Fibroblast of skin of right quadriceps (primary cell): ENCODE measurements around the gene C1orf115.
"Not testable (repeated sequence)": the region's sequence is repeated elsewhere in the genome, so short reads cannot be mapped to it uniquely, and the experiment has no call there.

Experiments
- DNase-seq: peaks from one replicate; pipeline ENCODE4 v3.0.0-alpha.2; 2013

The C1orf115 gene

DNA sequence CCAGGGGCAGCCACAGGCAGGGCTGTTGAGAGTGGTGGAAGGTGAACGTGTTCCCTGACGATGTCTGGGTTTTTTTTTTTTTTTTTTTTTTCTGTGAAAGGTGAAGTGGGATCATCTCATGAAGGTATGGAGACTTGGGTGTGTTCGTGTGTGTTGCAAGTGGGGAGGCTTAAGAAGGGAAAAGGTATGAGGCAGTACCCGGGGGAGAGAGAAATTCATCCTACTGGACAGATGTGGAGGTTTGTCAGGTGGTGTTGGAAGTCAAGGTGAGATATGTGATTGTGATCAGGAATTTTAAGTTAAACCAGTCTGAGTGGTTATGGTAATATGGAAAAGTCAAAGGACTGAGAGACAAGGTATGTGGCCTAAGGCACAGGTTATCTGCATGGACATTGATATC lies 5.3 kb downstream of the C1orf115 start:
- no peak for DNase-seq

DNA sequence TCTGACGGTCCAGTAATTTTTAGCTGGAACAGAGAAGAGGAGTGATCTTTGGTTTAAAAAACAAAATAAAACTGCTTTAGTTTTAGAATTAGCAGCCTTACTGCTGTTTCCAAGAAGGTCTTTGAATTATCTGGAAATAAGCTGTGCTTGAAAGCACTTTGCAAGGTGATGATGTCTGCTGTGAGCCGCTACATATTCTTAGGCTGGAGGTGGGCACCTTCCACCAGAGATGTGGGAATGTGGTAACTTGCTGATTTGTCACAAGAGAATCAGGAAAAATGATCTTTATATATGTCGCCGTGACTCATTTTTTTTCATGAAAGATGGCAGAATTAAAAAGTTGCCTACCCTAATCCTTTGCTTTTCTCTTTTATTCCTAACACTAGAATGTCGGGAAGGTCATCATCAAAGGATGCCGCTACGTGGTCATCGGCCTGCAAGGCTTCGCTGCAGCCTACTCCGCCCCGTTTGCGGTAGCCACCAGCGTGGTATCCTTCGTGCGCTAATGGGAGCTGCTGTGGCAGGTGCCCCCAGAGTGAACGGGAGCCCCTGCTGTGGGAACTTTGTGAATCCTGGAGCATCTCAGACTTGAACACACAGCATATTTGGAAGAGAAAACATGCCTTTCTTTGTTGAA lies 6.2 kb downstream of the C1orf115 start:
- no peak for DNase-seq

DNA sequence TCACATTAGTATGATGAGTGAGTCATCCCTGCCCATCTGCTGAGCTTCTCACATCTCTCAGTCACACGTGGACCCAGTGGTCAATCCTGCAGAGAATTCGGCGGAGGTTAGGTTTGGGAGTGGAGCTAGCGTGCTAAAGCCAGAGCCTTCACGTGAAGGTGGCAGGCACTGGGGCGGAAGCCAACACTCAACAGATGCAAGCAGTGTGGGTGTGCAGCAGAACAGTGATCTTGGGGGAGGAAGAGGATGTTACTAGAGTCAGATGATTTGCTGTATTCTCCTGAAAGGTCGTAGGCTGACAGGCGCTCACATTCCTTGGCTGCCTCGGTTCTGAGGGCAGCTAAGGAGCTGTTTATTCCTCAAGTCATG lies 6.7 kb downstream of the C1orf115 start:
- peak; percentile 7 for DNase-seq

DNA sequence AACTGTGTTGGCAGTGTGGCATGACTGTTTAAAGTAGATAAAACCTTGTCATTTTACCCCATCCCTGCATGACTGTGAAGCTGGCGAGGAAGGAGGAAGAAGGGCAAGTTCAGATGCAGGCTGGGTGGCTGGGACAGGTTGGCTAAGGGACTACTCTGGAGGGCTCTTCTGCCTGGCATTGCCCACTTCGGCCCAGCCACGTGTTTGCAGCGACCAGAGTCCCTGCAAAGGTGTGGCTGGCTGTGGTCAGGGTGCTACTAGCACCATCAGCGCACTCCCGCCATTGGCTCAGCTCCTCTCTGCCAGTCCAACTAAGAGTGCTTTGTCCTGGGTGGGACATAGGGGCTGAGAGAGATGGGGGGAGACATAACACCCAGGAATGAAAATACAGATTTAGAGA lies 7.2 kb downstream of the C1orf115 start:
- no peak for DNase-seq

DNA sequence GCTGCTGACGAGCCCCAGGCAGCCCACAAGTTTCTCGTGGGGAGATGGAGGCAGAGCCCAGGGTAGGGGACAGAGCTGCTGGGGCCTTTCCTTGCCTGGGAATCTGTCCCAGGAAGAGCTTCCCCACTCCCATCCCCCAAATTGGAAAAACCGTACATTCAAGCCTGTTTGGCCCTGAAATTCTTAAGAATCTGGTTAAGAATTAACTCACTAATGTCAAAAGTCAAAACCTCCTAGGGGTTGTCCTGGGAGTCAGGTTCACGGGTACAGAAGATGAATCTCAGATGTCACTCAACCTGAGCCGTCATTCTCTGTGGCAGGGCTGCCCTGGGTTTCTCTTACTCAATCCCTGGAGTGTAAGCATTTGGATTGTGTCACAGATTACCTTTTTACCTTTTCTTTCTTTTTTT lies 8.4 kb downstream of the C1orf115 start:
- no peak for DNase-seq

DNA sequence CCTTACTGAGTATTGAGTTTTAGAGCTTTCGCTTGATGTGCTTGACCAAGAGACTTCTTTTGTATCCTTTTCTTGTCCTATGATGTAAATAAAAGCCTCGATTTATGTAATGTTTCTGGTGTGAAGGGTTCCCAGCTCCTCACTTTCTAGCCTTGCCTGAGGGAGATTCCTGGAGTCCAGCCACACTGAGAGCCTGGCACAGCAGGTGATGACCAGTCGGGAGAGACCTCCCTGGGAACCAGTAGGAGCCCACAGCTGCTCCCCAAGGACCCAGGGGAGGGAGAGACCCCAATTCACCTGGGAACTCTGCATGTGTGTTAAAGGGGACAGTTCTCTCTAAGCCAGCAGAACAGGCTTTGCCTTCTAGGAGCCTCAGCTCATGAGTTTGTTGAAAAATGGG lies 8.9 kb downstream of the C1orf115 start:
- DNase-seq, result no peak

DNA sequence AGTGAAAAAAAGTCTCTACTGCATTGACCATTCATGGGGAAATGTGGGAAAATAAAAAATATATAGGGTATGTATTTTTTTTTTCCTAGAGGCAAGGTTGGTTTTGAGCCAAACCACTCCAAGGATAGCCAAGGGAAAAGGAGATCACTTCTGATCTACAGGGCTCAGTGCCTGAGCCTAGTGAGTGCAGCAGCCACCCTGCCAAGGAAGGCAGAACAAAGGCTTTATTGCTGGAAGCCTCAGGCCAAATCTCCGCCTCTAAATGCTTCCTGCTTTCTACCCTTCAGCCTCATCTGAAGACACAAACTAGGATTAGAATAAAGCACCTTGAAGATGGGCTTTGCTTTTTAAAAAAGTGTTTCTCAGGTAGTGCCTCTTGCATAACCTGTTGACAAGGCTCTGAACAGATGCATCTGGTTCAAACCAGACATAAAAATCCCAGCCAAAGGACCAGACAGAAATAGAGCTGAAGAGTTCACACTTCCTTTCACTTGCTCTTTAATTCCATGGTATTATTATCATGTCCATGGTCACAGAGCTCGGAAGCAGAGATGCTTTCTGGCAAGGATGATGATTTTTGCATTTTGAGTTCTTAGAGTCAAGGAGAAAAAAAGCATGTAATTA lies 10.5 kb downstream of the C1orf115 start:
- DNase-seq, result no peak

DNA sequence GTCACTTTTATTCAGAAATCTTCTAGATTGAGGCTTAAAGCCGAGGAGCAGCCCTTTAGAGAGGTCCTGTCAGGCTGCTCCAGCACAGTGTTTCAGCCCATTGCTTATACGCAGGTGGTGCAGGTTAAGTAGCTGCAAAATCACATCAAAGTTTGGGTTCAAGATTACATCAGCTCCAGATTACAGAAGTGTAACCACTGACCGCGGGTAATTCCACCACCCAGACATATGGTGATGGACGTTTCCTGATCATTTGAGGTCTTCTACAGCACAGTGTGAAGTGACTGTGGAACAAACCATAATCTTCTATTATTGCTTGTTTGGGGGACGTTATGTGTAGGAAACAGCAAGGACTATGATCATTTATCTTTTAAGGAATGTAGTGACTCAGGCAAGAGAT lies 11.8 kb downstream of the C1orf115 start:
- DNase-seq, result no peak

DNA sequence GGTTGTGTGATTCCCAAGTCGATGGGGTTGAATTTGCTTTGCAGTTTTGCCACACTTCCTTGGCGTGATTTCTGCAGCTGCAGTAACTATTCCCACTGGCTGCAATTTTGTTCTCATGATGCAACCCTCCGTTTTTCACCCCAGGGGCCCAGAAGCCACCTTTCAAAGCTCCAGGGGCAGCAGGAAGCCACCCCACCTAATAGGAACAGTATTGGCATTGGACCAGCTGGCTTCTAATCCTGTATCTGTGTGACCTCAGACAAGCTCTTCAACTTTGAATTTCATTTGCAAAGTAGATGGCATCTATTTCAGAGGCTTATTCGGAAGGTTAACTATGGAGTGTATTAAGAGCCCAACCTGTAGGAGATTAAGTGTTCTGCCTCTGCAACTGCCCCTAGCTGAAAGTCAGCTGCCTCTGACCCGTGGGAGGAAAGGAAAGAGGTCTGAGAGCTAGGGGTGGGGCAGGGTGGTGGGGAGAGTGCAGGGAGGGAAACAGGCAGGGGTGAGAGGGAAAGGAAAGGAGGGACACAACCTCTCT lies 12.6 kb downstream of the C1orf115 start:
- DNase-seq, result no peak

DNA sequence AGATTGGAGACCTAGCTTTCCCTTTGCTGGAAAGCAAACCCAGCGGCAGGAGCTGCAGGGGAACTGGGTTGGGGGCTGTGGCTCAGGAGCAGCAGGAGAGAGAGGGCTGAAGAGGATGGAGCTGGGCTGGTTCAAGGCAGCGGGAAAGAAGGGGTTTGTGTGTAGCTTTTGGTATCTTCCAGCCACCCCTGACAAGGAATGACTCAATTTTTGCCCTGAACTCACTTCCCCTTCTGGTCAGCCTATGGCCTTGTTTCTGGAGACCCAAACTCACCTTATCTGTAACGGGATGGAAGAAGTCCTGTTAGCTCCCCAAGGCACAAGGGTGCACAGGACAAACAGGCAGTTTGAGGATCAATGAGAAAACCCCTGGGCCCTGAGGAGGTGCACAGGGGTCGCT lies 13.1 kb downstream of the C1orf115 start:
- DNase-seq, result no peak

DNA sequence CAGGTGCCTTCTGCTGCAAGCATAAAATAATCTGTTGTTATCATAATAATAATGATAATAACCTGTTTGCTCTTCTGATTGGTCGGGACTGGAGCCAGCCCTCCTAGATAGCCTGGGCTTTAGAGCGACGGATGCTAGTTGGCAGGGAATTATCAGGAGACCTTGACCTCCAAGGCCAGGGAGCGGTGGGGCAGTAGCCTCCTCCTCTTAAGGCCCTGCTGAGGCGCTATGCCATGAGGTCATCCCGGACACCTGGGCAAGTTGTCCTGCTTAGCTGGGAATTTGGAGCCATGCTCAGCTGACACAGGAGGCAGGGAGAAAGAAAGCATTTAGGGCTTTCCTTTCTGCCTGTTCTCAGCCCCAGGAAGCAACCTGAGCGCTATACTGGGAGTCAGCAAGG lies 15.6 kb downstream of the C1orf115 start:
- no peak for DNase-seq

DNA sequence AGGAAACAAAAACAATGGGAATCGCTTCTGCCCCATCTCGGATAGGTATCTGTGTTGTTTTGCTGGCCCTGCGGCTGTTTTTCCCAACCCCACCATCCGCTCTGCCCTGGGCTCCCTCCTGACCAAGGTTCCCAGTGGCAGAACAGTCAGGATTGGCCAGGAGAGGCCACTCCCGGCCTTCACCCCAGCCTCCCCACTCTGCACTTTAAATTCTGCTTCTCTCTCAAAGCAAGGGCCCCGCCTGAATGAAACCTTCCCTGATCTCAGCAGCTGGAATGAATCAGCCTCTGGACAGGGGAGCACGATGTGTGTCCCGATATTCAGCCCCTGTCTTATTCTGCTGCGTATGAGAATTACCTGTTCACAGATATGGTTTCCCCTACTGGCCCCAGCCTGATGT lies 16.3 kb downstream of the C1orf115 start:
- no peak for DNase-seq

DNA sequence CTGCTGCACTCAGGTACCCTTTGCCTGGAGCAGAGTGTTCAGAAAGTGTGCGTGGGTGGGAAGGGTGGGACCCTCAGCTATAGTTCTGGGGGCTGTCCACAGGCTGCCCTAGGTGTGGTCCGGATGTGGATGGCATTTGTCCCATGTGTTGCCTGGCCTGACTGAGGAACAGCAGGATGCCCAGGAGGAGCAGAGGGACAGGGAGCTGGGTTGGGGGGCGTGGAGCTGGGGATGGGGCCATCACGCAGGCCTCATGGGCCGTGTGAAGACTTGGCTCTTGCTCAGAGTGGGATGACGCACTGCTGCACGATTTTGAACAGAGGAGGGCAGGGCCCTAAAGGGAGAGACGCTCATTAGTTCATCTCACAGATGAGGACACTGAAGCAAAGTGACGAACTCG lies 17.0 kb downstream of the C1orf115 start:
- no peak for DNase-seq

DNA sequence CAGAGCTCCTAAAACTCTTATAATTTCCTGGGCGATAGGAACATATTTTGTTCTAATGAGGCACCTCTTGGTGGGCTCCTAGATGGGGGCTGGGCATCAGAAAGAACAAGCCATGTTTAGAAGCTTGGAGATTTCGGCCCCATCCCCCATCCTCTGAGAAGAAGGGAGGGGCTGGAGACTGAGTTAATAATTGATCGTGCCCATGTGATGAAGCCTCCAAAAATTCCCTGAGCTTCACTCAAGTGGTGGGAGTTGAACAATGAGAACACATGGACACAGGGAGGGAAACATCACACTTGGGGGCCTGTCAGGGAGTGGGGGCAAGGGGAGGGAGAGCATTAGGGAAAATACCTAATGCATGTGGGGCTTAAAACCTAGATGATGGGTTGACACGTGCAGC lies 18.1 kb downstream of the C1orf115 start:
- DNase-seq, result no peak

DNA sequence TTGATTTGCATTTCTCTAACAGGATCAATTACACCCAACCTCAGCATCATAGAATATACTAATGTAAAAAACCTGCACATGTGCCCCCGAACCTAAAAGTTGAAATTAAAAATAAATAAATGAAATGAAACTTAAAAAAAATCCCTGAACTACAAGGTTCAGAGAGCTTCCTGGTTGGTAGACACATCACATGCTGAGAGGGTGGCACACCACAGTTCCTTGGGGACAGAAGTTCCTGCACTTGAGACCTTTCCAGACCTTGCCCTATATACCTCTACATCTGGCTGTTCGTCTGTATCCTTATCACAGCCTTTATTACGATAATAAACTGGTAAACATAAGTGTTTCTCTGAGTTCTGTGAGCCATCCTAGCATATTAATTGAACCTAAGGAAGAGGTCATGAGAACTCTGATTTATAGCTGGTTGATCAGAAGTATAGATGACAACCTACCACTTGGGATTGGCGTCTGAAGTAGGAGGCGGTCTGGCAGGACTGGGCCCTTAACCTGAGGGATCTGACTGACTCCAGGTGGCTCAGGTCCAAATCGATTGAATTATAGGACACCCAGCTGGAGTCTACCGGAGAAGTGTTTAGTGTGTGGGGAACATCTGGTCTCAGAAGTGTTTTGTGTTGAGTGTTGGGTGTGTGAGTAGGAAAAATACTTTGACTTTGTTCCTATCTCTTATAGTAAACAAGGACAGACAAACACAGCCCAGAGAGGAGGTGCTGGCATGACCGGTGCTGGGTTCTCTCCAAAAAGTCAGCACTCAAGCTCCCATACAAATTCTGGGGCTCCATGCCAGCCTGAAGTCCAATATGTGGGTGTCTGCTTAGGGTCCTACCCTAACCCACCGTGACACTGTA lies 19.0 kb downstream of the C1orf115 start:
- no peak for DNase-seq

DNA sequence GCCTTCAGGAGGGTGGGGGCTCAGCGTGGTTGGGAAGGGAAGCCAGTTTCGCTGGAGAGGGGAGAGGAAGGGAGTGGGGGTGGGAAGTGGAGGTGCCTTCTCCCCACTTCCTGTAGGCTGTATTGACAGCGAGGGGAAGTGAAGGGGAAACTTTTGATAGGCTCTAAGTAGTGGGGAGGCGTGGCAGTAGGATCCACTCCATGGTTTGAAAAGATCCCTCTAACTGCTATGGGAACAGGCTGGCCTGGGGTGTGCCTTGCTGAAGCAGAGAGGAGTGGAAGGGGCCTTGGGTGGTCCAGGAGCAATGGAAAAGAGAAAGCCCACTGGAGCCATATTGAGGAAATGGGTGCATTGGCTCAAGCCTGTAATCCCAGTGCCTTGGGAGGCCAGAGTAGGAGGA lies 20.2 kb downstream of the C1orf115 start:
- no peak for DNase-seq

DNA sequence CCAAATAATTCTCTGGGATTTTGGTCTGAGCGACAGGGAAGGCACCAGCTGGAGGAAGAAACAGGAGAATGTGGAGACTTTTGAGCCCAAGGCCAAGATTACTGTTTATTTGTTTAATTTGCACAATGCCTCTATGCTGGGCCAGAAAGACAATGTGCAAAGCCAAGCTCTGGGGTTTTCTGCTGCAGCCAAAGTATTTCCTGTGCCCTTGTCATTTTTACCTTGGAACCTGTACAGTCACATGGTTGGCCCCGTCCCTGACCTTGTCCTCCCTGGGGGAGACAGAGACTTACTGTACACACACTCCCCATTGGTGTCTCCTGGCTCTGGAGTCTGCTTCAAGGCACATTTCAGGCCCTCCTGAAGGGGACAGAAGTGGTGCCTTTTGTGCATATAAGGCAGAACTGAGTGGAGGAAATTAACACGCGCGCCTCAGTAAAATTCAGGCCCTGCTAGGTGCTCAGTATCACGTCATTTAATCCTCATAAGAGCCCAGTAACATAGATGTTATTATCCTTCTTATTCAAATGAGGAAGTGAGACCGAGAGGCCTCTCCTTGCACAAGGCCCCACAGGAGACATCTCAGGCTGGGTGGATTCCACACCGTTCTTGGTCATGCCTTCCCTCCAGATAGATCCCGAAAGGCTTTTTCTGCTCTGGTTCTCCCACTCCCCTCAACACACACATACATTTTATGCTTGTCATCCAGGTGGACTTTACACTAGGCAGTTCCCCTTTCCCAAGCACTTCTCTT lies 21.1 kb downstream of the C1orf115 start:
- no peak for DNase-seq

DNA sequence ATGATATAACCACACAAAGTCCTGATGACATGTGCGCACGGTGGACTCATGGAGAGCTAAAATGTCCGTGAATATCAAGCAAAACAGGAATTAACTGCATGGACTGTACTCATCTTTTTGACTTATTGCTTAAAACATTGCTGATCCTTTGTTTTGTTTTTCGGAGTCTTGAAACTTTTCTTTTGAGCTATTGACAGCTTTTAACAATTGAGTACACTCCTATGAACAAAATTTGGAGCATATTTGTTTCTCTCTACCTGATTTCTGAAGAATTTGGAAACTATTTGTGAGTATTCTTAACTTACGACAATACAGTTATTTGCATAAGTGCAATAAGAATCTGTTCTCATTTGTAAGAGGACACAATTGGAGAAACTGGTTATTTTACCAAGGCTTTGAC lies 25.8 kb downstream of the C1orf115 start:
- not testable (repeated sequence) for DNase-seq

DNA sequence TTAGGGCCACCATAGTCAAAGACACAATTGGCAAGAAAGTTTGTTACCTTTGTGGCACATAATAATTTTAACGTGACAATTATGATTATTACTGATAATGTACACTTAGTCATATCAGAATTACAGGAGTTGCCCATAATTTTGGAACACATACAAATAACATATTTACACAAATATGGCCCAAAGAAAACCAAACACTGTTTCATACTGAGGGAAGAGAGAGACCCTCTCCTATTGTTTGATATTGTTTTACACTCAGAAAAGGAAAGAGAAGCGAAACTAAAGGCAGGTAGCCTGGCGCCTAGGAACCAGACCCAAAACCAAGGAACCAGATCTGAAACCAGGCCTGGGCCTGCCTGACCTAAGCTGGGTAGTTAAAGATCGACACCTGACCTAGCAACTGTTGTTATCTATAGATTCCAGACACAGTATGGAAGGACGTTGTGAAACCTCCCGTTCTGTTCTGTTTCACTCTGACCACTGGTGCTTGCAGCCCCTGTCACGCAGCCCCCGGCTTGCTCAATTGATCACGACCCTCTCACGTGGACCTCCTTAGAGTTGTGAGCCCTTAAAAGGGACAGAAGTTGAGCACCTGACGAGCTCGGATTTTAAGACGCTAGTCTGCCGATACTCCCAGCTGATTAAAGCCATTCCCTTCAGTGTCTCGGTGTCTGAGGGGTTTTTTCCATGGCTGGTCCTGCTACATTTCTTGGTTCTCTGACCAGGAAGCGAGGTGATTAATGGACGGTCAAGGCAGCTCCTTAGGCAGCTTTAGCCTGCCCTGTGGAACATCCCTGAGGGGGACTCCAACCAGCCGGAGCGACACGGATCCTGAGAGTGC lies 27.9 kb downstream of the C1orf115 start:
- DNase-seq, result no peak

DNA sequence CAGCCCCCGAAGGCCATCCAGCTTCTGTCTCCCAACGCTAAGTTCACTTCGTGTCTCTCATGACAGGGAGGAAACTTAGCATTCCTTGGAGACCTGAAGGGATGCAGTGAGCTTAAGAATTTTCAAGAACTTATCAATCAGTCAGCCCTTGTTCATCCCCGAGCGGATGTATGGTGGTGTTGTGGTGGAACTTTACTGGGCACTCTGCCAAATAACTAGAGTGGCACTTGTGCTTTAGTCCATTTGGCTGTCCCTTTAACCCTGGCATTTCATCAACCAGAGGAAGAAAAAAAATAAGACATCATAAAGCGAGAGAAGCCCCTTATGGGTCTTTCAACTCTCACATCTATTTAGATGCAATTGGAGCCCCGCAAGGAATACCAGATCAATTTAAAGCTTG lies 31.1 kb downstream of the C1orf115 start:
- DNase-seq, result not testable (repeated sequence)

DNA sequence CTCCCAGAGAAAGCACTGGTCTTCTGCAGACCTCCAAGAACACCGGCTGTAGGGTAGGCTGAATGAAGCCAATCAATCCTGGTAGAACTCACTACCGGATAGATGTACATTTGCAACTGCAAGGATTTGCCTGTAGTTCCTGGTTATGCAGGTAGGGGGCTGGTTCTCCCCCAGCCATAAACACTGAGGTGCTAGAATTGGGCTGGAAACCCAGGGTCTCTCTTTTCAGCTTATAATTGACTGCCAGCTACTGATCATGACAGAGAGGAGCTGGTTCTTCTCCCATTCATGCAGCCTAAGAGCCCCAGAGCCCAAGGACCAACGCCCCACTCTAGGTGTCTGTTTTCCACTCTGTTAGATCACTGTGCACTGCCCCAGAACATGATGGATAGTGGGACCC lies 36.5 kb downstream of the C1orf115 start:
- DNase-seq, result no peak

DNA sequence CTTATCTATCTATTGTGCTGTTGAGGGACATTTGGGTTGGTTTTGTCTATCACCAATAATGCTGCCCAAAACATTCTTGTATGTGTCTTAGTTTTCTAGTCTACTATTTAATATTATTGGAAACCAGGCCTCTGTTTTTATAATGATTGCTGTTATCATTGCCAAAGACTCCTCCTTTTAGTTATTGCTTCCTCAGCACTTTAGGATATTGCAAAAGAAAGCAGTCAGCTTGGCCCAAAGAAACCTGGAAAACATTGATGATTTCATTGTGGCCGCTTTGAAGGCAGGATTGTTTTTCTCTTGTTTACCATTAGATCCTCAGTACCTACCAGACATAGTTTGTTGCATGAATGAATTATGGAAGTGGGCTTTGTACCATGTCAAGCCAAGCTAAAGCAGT lies 37.4 kb downstream of the C1orf115 start:
- DNase-seq, result no peak
